Measurements from ENCODE around the gene DDX47.

Gene DDX47

GRCh38 chr12:12813120-12814101 lies at the start of gene DDX47:
Gene DDX47, plus strand, starts transcription at chr12:12813346. Its CDS starts 22 bp downstream, at chr12:12813368.
- DNase-seq: peak; percentile 99
- peak; percentile 97 for ATAC-seq

GRCh38 chr12:12764824-12765223 lies 48.3 kb upstream of the DDX47 start:
- ATAC-seq: no peak
- no peak for DNase-seq

GRCh38 chr12:12770262-12770661 lies 42.9 kb upstream of the DDX47 start:
- no peak for ATAC-seq

GRCh38 chr12:12774791-12775190 lies 38.4 kb upstream of the DDX47 start:
- no peak for DNase-seq
- ATAC-seq: no peak

More at GRCh38 chr12:12770262-12770661, 42.9 kb upstream of the DDX47 start:
- DNase-seq: no peak

- no peak for ATAC-seq
- DNase-seq: no peak
These were observed 36.9 kb upstream of the DDX47 start for GRCh38 chr12:12776261-12776660.

GRCh38 chr12:12777092-12777491 lies 36.1 kb upstream of the DDX47 start:
- no peak for DNase-seq
- no peak for ATAC-seq

- no peak for ATAC-seq
- no peak for DNase-seq
These were observed 34.1 kb upstream of the DDX47 start for GRCh38 chr12:12779007-12779406.

GRCh38 chr12:12779529-12779928 lies 33.6 kb upstream of the DDX47 start:
- no peak for DNase-seq
- ATAC-seq: no peak

GRCh38 chr12:12784116-12784515 lies 29.0 kb upstream of the DDX47 start:
- ATAC-seq: no peak
- DNase-seq: no peak

GRCh38 chr12:12784911-12785814 lies 28.0 kb upstream of the DDX47 start, which contains the start of gene APOLD1:
Gene APOLD1, plus strand, starts transcription at chr12:12785659. Its CDS starts 33 bp downstream, at chr12:12785692.
- ATAC-seq: no peak
- no peak for DNase-seq

- ATAC-seq (peak; percentile 2), DNase-seq (no peak)
These were observed 26.8 kb upstream of the DDX47 start for GRCh38 chr12:12786351-12786705.

GRCh38 chr12:12786706-12787601 lies 26.2 kb upstream of the DDX47 start:
- DNase-seq: peak; percentile 79
- peak; percentile 91 for ATAC-seq

GRCh38 chr12:12788131-12788530 lies 25.0 kb upstream of the DDX47 start:
- DNase-seq: no peak
- ATAC-seq: no peak

GRCh38 chr12:12788675-12789368 lies 24.3 kb upstream of the DDX47 start:
- peak; percentile 70 for DNase-seq
- peak; percentile 79 for ATAC-seq

- no peak for ATAC-seq
These were observed 22.2 kb upstream of the DDX47 start for GRCh38 chr12:12790956-12791355.

GRCh38 chr12:12791756-12792369 lies 21.3 kb upstream of the DDX47 start:
- DNase-seq: no peak
- no peak for ATAC-seq

More at GRCh38 chr12:12790956-12791355, 22.2 kb upstream of the DDX47 start:
- no peak for DNase-seq

- DNase-seq (no peak), ATAC-seq (no peak)
These were observed 20.7 kb upstream of the DDX47 start for GRCh38 chr12:12792421-12792820.

GRCh38 chr12:12794686-12795085 lies 18.5 kb upstream of the DDX47 start:
- DNase-seq: no peak

GRCh38 chr12:12796171-12796570 lies 17.0 kb upstream of the DDX47 start:
- ATAC-seq: no peak

More at GRCh38 chr12:12794686-12795085, 18.5 kb upstream of the DDX47 start:
- no peak for ATAC-seq

More at GRCh38 chr12:12796171-12796570, 17.0 kb upstream of the DDX47 start:
- DNase-seq: no peak
